HG02588 (cell line): ENCODE measurements around the gene PATL2.
"Not testable (repeated sequence)": the region's sequence is repeated elsewhere in the genome, so short reads cannot be mapped to it uniquely, and the experiment has no call there.

Experiments
- ATAC-seq: cut with Tn5 transposase; IDR thresholded peaks from one replicate; pipeline ENCODE4 v1.9.1; 2021; ENCODE audit warnings: mild to moderate bottlenecking, moderate library complexity; ENCODE audit not compliant: unreplicated experiment

Gene PATL2

DNA sequence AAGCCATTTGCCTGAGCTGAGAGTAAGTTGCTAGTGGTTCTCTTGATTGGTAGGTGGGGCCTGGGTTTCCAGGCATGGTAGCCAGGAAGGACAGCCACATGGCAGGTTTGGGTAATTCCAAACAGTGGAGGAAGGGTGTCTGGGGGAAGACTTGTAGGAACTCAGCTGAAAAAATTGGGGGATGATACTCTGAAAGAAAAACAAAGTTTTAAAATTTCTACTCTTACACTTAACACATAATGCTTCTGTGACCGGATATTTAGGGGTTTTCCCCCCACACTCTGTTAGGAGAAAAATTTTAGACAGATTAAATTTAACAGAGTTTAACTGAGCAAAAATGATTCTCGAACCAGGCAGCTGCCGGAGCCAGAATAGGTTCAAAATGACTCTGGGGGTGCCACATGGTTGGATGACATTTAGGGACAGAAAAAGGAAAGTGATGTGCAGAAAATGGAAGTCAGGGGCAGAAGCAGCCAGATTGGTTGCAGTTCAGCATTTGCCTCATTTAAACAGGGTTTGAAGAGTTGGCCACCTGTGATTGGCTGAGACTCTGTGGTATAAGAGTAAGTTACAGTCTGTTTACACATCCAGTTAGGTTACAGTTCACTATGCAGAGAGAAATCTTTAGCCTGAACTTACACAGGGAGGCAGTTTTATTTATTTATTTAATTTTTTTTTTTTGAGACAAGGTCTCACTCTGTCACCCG lies 8.3 kb upstream of the PATL2 start:
- peak; percentile 51 for ATAC-seq

DNA sequence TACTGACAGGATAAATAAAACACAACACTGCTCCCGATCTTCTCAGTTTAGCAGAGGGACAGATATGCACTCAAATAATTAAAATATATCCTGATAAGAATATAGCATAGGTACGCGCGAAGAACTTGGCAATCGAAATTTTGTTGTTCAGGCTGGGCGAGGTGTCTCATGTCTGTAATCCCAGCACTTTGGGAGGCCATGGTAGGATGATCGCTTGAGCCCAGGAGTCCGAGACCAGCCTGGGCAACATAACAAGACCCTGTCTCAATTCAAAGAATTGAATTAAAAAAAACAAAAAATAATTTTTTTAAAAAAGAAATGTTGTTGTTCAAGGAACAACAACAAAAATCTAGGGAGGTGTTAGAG lies 7.8 kb upstream of the PATL2 start:
- no peak for ATAC-seq

DNA sequence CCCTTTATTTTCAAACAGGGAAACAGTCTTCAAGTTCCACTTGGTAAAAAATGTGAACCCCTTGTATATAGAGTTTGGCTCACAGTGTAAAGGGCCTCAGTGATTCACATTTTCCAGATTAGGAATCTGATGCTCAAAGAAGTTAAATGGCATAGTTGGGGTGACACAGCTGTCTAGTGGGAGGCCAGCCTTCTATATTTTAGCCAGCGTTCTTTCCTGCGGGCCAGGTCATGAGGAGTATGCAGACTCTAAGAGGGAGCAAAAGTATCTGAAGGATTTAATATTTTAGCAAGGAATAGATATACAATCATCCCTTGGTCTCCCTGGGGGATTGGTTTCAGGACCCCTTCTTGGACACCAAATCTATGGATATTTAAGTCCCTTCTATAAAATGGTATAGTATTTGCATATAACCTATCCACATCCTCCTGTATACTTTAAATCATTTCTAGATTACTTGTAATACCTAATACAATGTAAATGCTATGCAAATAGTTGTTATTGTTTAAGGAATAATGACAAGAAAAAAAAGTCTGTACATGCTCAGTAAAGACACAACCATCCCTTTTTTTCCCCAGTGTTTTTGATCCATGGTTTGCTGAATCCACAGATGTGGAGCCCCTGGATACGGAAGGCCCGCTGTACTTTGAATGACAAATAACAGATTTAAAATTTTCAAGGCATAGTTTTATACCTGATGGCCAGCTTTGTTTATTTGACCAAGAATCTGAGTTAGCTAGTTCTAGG lies 7.2 kb upstream of the PATL2 start:
- ATAC-seq = no peak

DNA sequence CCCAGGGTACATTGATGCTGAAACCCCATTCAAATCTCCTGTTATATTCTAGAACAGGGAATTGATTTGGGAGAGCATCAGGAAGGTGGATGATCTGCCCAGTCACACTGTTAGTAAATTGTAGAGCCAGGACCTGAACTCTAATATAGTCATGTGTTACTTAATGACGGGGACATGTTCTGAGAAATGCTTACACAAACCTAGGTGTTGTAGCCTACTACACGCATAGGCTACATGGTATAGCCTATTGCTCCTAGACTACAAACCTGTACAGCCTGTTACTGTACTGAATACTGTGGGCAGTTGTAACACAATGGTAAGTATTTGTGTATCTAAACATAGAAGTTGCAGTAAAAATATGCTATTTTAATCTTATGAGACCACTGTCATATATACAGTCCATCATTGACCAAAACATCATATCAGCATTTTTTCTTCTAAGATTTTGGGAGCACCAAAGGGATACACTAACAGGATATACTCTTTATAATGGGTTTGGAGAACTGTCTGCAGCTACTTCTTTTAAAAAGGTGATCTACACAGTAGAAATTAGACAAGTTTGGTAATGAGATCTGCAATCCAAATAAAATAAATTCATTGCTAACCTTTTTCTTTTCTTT lies 6.0 kb upstream of the PATL2 start:
- no peak for ATAC-seq

DNA sequence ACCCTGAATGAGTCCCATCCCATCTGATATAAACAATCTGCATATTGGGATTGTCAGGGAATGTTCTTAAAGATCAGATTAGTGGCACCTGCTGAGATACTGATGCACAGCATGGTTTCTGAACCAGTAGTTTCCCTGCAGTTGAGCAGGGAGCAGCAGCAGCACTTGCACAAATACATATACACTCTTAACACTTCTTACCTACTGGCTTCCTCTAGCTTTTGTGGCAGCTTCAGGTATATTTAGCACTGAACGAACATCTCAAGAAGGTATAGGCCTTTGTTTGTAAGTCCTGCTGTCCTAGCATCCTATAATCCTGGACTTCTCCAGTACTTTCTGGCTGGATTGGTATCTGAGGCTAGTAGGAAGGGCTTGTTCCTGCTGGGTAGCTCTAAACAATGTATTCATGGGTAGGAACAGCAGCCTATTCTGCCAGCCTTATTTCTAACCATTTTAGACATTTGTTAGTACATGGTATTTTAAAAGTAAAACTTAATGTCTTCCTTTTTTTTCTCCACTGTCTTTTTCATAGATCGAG lies 4.7 kb upstream of the PATL2 start:
- ATAC-seq = no peak

DNA sequence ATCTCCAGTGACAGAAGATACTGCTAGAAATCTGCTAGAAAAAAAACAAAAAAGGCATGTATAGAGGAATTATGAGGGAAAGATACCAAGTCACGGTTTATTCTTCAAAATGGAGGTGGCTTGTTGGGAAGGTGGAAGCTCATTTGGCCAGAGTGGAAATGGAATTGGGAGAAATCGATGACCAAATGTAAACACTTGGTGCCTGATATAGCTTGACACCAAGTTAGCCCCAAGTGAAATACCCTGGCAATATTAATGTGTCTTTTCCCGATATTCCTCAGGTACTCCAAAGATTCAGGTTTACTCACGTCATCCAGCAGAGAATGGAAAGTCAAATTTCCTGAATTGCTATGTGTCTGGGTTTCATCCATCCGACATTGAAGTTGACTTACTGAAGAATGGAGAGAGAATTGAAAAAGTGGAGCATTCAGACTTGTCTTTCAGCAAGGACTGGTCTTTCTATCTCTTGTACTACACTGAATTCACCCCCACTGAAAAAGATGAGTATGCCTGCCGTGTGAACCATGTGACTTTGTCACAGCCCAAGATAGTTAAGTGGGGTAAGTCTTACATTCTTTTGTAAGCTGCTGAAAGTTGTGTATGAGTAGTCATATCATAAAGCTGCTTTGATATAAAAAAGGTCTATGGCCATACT lies 4.1 kb upstream of the PATL2 start:
- no peak for ATAC-seq

DNA sequence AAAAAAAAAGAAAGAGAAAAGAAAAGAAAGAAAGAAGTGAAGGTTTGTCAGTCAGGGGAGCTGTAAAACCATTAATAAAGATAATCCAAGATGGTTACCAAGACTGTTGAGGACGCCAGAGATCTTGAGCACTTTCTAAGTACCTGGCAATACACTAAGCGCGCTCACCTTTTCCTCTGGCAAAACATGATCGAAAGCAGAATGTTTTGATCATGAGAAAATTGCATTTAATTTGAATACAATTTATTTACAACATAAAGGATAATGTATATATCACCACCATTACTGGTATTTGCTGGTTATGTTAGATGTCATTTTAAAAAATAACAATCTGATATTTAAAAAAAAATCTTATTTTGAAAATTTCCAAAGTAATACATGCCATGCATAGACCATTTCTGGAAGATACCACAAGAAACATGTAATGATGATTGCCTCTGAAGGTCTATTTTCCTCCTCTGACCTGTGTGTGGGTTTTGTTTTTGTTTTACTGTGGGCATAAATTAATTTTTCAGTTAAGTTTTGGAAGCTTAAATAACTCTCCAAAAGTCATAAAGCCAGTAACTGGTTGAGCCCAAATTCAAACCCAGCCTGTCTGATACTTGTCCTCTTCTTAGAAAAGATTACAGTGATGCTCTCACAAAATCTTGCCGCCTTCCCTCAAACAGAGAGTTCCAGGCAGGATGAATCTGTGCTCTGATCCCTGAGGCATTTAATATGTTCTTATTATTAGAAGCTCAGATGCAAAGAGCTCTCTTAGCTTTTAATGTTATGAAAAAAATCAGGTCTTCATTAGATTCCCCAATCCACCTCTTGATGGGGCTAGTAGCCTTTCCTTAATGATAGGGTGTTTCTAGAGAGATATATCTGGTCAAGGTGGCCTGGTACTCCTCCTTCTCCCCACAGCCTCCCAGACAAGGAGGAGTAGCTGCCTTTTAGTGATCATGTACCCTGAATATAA lies 2.2 kb upstream of the PATL2 start:
- ATAC-seq = no peak

DNA sequence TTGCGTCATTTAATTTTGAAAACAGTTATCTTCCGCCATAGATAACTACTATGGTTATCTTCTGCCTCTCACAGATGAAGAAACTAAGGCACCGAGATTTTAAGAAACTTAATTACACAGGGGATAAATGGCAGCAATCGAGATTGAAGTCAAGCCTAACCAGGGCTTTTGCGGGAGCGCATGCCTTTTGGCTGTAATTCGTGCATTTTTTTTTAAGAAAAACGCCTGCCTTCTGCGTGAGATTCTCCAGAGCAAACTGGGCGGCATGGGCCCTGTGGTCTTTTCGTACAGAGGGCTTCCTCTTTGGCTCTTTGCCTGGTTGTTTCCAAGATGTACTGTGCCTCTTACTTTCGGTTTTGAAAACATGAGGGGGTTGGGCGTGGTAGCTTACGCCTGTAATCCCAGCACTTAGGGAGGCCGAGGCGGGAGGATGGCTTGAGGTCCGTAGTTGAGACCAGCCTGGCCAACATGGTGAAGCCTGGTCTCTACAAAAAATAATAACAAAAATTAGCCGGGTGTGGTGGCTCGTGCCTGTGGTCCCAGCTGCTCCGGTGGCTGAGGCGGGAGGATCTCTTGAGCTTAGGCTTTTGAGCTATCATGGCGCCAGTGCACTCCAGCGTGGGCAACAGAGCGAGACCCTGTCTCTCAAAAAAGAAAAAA lies 1.4 kb upstream of the PATL2 start:
- no peak for ATAC-seq

DNA sequence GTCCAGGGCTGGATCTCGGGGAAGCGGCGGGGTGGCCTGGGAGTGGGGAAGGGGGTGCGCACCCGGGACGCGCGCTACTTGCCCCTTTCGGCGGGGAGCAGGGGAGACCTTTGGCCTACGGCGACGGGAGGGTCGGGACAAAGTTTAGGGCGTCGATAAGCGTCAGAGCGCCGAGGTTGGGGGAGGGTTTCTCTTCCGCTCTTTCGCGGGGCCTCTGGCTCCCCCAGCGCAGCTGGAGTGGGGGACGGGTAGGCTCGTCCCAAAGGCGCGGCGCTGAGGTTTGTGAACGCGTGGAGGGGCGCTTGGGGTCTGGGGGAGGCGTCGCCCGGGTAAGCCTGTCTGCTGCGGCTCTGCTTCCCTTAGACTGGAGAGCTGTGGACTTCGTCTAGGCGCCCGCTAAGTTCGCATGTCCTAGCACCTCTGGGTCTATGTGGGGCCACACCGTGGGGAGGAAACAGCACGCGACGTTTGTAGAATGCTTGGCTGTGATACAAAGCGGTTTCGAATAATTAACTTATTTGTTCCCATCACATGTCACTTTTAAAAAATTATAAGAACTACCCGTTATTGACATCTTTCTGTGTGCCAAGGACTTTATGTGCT lies 721 bp upstream of the PATL2 start:
- ATAC-seq = peak; percentile 16

DNA sequence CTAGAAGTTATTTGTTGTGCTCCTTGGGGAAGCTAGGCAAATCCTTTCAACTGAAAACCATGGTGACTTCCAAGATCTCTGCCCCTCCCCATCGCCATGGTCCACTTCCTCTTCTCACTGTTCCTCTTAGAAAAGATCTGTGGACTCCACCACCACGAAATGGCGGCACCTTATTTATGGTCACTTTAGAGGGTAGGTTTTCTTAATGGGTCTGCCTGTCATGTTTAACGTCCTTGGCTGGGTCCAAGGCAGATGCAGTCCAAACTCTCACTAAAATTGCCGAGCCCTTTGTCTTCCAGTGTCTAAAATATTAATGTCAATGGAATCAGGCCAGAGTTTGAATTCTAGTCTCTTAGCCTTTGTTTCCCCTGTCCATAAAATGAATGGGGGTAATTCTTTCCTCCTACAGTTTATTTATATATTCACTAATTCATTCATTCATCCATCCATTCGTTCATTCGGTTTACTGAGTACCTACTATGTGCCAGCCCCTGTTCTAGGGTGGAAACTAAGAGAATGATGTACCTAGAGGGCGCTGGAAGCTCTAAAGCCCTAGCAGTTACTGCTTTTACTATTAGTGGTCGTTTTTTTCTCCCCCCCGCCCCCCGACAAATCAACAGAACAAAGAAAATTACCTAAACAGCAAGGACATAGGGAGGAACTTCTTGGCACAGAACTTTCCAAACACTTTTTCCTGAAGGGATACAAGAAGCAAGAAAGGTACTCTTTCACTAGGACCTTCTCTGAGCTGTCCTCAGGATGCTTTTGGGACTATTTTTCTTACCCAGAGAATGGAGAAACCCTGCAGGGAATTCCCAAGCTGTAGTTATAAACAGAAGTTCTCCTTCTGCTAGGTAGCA lies 657 bp downstream of the PATL2 start:
- ATAC-seq = peak; percentile 27

DNA sequence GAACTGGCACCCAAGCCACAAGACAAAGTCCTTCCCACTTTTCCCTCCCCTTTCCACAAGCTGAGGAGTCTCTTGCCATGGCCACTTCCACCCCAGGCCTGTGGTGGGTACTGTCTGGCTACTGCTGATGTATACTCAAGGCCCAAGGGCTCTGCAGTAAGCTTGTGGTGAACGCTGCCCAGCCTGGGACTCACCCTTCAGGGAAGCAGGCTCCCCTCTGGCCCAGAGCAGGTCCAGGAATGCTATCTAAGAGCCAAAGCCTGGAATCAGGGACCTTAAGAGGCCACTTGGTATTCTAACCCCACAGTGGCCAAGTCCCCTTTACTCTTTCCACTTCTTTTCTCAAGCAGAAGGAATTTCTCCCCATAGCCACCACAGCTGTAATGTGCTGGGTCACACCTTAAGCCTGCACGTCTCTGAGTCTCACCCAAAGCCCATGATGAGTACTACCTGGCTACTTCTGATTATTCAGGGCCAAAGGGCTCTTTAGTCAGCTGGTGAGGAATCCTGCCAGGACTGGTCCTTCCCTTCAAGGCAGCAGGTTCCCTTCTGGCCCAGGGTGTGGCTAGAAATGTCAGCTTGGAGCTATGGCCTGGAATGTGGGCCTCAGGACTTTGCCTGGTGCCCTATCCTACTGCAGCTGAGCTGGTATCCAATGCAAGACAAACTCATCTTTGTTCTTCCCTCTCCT lies 4.0 kb downstream of the PATL2 start:
- no peak for ATAC-seq

DNA sequence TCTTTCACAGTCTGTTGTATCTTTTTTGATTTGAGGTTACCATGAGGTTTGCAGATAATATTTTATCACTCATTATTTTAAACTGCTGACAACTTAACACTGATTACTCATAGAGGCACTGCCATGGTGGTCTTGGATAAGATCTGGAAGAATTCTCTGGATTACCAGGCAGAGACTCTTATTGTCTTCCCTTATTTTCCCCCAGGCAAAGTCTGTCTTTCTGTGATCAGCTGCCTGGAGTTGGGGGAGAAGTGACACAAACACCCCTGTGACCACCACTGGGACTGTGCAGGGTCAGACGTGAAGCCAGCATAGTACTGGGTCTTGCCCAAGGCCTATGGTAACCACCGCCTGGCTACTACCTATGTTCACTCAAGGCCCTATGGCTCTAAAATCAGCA lies 4.7 kb downstream of the PATL2 start:
- no peak for ATAC-seq

DNA sequence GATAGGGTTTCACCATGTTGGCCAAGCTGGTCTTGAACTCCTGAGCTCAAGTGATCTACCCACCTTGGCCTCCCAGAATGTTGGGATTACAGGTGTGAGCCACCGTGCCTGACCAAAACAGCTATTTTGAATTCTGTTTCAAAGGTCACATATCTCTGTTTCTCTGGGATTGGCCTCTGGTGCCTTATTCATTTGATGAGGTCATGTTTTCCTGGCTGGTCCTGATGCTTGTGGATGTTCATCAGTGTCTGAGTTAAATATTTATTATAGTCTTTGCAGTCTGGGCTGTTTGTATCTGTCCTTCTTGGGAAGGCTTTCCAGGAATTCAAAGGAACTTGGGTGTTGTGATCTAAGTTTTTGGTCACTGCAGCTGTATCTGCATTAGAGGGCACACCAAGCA lies 5.1 kb downstream of the PATL2 start:
- ATAC-seq = no peak

DNA sequence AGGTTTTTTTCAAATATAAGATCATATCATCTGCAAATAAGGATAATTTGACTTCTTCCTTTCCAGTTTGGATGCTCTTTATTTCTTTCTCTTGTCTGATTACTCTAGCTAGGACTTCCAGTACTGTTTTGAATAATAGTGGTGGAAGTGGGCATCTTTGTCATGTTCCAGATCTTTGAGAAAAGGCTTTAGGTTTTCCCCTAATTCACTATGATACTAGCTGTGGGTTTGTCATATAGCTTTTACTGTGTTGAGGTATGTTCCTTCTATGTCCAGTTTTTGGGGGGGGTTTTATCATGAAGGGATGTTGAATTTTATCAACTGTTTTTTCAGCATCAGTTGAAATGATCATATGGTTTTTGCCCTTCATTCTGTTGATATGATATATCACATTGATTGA lies 10.4 kb downstream of the PATL2 start:
- ATAC-seq = not testable (repeated sequence)

DNA sequence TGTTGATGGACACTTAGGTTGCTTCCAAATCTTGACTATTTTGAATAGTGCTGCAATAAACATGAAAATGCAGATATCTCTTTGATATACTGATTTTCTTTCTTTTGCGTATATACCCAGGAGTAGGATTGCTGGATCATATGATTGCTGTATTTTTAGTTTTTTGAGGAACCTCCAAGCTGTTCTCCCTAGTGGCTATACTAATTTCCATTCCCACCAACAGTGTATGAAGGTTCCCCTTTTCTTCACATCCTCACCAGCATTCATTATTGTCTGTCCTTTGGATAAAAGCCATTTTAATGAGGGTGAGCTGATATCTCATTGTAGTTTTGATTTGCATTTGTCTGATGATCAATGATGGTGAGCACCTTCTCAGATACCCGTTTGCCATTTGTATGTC lies 12.5 kb downstream of the PATL2 start:
- no peak for ATAC-seq

DNA sequence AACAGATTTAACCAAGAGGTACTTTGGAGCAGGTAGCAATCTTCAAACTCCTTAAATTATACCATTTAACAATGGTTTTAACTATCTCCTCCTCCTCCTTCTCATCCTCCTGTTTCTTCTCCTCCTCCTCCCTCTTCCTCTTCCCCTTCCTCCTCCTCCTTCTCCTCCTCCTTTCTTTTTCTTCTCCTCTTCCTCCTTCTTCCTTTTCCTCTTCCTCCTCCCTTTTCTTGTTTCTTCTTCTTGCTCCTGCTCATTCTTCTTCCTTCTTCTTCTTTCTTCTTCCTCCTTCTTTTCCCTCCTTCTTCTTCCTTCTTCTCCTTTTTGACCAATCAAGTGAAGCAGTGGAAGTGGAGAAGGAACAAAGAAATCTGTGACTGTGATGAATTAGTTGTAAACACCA lies 14.1 kb downstream of the PATL2 start:
- no peak for ATAC-seq

DNA sequence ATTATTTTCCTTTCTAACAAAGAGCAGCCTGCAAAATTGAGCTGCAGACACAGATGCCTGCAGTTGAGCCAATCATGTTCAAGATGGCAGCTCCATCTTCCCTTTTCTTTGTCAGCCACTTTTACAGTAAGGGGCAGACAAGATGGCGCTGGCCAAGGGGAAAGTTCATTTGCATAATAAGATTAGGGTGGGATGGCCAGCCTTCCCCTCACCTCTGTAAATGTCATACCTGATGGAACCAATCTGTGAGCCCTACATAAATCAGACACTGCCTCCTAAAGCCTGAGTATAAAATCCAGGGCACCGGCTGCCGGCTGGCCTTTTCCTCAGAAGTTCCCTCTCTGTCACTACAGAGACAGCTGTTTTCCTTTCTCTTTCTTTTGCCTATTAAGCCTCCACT lies 15.8 kb downstream of the PATL2 start:
- ATAC-seq = no peak

DNA sequence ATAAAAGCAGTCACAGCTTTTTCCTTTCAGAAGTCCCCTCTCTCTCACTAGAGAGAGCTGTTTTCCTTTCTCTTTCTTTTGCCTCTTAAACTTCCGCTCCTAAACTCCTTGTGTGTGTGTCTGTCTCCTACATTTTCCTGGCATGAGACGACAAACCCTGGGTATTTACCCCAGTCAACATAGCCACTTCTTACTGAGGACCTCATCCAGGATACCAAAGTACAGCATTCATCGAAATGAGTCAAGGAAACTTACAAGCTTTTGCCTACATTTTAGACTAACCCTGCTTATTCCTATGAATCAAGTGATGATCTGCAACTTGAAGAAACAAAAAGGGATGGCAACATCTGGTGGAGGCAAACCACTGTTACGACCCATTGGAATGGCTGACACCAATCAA lies 16.7 kb downstream of the PATL2 start:
- no peak for ATAC-seq
